ENCODE measurements around the gene BAZ1A.
"Not testable (repeated sequence)": the region's sequence is repeated elsewhere in the genome, so short reads cannot be mapped to it uniquely, and the experiment has no call there.

Gene BAZ1A

DNA sequence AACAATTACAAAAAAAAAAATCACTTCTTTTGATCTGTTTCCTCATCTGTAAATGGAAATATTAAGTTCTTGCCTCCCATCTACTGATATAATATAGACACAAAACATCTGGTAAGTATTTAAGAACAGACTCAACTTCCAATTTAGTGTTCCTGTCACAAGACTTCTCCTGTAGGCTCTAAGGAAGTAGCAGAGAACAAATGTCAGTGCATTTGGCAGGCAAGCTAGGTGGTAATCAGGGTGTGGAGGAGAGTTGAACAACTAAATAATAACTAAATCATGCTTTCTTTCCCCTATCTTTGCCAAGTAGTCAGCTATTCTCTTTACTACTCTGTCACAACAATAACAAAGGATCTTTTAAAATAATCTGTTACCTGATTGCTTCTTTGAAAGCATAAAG lies 22.1 kb downstream of the BAZ1A start:
- no peak for DNase-seq (ENCODE audit: low read depth)

DNA sequence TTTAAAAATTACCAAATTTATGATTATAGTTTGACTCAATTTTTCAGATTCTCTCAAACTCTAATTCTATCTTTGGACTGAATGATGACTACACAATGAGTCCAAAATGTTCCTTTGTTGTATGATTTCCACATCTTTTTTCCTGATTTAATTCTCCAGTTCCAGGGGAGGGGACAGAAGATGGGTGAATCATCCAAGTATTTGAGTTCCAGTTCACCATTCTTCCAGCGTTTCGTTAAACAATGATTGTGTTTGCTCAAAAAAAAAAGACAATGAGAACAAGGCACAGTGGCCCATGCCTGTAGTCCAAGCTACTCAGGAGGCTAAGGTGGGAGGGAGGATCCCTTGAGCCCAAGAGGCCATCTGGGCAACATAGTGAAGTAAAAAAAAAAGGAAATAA lies 23.8 kb downstream of the BAZ1A start:
- peak; percentile 64 for DNase-seq (ENCODE audit: low read depth)

DNA sequence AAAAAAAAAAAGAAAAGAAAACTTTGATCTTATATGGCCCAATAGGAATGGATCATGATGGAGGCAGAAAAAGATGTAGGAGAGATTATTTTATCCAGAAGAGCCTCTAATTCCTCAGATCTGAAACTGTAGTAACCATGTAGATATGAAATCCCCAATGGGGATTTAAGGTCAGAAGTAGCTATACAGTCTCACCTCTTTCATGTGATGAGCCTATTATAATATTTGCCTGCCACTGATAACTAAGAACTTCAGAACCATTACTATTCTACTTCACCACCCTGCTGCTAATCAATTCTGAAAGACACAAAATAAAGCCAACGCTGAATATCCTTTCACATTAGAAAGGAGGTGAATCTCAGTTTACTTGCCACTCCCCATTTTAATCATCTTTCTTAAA lies 29.3 kb downstream of the BAZ1A start:
- DNase-seq (ENCODE audit: low read depth) = no peak

DNA sequence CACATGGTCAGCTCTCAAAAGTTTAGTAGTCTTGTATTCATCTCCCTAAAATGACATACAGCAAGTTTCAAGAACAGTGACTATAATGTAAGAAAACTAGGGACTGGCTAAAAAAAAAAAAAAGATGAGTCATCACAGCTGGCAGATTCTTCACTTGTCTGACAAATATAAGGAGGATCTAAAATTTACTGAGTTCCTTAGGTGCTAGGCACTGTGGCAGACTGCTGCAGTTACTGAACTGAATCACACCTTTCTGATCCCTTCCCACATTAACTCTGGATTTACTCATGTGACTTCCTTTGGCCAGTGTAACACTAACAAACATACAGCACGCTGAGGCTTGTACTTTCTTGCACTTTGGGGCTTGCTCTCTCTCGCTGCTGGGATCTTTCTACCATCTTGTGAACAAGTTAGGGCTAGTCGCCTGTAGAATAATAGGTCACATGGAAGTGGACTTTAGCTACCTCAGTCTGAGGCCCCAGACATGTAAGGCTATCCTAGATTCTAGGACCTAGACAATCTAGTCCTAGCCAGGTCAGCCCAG lies 32.1 kb downstream of the BAZ1A start:
- peak; percentile 88 for DNase-seq (ENCODE audit: low read depth)

DNA sequence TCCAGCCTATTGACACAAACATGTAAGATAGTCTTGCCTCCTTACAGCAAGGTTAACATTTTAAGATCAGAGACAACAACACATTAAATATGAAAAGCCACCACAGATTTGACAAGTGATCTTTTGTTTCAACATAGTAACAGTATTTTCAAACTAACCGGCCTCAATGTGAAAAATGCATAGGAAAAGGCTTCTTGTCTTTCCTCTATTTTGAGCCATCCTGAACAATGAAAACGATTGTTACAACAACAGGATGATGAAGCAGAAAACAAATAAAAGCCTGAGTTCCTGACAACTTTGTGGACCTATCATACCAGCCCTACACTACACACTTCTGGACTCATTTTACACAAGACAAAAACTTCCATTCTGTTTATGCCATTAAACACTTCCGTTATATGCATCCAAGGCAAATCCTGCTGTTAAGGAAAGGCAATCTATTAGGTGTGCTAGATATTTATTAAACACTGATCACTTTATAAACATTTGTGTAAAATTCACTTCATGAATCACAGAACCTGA lies 37.3 kb downstream of the BAZ1A start:
- DNase-seq (ENCODE audit: low read depth) = no peak

DNA sequence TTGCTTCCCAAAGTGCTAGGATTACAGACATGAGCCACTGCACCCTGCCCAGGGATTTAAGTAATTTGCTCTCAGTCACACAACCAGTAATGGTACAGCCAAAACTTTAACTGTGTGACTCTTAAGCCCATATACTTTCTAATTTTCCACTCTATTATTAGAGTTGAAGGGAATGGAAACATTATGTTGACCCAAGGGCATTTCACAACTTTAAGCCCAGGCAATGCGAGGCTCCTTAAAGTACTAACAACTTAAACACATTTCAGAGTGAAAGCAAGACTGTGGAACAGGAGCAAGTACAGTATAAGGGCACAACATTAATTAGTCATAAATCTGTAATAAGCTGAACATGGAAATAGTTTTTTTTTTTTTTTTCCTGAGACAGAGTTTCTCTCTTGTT lies 39.8 kb downstream of the BAZ1A start:
- no peak for DNase-seq (ENCODE audit: low read depth)

DNA sequence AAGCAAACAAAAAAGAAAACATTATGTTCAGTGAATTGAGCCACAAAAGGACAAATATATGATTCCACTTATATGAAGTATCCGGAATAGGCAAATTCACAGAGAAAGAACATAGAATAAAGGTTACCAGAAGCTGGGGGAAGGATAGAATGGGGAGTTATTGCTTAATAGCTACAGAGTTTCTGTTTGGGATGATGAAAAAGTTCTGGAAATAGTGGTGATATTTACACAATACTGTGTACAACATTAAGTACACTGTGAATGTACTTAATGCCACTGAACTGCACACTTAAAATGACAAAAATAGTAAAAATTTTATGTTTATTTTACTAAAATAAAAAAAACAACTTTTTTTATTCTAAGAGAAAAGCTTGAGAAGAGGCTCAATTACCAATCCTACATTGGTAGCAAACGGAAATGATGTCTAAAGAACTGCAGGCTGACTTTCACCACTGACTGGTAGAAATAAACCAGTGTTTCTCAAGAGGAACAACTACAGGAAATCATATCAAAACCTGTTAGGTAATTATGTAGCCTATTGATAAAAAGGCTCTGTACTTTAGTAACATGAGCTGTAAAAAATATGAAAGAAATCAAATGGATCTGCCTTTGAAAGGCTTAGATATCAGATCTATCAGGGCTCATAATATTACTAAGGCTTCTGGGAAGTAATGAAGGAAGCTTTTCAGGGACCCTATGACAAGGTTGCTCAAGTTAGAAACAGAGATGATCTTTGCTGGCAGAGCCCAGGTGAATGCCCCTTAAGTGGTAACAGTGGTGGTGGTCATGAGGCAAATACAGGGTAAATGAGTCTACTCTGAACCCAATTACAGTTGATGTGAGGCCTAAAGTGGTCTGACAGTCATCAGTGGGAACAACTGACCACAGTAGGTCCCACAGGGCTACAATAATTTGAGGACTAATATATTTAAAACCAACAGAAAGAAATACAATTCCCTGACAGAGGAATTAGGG lies 41.3 kb downstream of the BAZ1A start:
- DNase-seq (ENCODE audit: low read depth) = peak; percentile 45

DNA sequence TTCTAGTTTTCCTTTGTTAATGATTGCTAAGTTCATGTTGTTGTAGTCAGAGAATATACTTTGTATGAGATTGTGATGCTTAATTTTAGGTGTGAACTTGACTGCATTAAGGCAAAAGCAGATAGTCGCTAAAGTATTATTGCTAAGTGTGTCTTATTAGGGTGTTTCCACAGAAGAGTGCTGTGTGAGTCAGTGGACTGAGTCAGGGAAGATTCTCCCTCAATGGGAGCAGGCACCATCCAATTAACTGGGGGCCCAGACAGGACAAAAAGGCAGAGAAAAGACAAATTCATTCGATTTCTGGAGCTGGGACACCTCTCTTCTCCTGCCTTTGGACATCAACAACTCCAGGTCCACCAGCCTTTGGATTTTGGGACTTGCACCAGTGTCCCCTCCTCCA lies 48.5 kb downstream of the BAZ1A start:
- DNase-seq (ENCODE audit: low read depth) = peak; percentile 67

DNA sequence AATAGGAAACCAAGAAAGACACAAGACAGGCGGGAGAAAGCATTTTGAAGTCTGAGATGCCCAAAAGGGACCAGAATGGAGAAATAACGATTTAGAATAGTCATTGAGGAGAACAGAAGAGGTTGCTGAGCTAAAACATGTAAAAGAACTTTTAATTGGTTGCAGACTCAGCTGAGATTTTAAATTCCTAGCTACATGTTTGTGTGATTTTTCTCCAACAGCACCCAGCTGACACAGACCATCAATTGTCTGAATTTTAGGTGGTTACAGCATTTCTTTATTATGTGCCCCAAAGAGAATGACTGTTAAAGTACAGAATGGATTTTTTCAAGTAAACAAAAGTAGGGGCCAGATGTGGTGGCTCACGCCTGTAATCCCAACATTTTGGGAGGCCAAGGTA lies 50.3 kb downstream of the BAZ1A start:
- DNase-seq (ENCODE audit: low read depth) = no peak

DNA sequence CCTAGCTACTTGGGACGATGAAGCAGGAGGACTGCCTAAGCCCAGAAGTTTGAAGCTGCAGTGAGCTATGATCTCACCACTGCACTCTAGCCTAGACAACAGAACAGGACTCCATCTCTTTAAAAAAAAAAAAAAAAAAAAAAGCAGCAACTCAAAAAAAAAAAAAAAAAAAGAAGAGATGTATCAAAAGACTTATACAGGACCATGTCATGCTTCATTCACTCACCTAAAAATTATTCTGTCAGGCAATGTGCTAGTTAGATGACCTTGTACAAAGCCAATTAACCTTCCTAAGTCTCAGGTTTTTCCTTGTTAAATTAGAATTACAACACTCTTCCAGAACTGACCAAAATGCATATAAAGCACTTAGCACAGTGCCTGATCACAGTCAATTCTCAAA lies 50.9 kb downstream of the BAZ1A start:
- DNase-seq (ENCODE audit: low read depth) = no peak

DNA sequence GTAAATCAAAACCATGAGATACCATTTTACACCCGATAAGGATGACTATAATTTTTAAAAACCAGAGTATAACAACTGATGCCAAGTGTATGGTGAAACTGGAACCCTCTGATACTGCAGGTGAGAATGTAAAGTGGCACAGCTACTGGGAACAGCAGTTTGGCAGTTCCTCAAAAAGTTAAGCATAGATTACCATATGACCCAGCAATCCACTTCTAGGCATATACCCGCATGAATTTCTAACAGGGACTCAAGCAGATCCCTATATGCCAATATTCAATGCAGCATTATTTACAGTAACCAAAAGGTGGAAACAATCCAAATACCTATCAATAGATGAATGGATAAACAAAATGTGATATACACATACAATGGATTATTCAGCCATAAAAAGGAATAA lies 57.4 kb downstream of the BAZ1A start:
- no peak for DNase-seq (ENCODE audit: low read depth)

DNA sequence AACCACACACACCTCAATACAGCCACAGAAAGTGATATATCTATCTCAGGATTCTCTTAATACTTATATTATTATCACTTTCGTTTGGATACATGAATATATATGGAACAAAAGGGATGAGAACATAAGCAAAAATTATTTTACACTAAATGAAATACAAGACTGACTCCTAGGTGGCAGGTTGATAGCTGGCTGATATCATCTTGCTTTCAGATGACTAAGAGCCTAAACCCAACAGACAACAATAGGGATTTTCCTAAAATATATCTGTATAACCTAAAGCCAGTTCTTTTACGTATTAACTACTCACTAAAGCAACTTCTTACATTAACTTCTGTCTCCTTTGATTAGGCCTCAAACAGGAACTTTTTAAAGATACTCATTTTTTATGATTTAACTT lies 65.1 kb downstream of the BAZ1A start:
- DNase-seq (ENCODE audit: low read depth) = no peak

DNA sequence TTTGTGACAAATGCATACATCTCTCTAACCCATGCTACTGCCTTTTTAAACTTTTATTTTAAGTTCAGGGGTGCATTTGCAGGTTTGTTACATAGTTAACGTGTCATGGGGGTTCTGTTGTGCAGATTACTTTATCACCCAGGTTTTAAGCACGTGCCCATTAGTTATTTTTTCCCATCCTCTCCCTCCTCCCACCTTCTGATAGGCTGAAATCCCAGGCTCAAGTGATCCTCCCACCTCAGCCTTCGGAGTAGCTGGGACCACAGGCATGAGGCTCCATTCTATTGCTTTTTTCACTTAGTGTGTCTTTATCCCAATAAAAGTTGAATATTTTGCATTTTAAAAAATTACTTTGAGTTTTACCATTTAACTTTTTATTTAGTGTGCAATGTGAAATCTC lies 68.9 kb downstream of the BAZ1A start:
- no peak for DNase-seq (ENCODE audit: low read depth)

DNA sequence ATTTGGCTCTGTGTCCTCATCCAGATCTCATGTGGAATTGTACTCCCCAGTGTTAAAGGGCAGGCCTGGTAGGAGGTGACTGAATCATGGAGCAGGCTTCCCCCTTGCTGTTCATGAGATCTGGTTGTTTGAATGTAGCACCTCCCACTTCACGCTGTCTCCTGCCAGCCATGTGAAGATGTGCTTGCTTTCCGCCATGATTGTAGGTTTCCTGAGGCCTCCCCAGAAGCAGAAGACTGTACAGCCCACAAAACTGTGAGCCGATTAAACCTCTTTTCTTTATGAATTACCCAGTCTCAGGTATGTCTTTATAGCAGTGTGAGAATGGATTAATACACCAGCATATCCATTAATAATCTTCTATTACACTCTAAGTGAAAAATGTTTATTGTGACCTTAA lies 70.2 kb downstream of the BAZ1A start:
- DNase-seq (ENCODE audit: low read depth) = no peak

DNA sequence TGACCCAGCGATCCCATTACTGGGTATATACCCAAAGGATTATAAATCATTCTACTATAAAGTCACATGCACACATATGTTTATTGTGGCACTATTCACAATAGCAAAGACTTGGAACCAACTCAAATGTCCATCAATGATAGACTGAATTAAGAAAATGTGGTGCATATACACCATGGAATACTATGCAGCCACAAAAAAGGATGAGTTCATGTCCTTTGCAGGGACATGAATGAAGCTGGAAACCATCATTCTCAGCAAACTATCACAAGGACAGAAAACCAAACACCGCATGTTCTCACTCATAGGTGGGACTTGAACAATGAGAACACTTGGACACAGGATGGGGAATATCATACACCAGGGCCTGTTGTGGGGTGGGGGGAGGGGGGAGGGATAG lies 76.3 kb downstream of the BAZ1A start:
- not testable (repeated sequence) for DNase-seq (ENCODE audit: low read depth)

DNA sequence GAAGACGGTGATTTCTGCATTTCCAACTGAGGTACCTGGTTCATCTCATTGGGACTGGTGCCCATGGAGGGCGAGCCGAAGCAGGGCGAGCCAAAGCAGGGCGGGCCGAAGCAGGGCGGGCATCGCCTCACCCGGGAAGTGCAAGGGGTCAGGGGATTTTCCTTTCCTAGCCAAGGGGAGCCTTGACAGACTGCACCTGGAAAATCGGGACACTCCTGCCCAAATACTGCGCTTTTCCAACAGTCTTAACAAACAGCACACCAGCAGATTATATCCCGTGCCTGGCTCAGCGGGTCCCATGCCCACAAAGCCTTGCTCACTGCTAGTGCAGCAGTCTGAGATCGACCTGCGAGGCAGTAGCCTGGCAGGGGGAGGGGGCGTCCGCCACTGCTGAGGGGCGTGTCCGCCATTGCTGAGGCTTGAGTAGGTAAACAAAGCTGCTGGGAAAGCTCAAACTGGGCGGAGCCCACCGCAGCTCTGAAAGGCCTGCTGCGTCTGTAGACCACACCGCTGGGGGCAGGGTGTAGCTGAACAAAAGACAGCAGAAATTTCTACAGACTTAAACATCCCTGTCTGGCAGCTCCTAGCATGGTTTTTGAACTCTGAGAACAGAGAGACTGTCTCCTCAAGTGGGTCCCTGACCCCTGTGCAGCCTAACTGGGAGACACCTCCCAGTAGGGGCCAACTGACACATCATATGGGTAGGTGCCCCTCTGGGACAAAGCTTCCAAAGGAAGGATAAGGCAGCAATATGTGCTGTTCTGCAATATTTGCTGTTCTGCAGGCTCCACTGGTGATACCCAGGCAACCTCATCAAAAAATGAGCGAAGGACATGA lies 77.2 kb downstream of the BAZ1A start:
- DNase-seq (ENCODE audit: low read depth) = no peak

DNA sequence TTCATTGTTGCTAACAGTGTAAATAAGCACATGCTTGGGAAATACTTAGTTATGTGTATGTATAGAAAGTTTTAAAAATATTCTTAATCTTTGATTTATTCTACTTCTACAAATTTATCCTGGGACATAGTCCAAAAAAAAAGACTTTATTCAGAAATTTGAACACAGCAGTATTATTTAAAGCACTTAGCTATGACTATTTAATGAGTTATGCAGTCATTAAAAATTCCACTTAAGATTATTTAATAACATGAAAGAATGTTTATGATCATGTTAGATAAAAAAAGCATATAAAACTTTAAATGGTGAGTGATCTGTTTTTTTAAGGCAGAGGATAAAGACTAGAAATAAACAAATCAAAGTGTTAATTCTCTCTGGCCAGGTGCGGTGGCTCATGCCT lies 78.3 kb downstream of the BAZ1A start:
- no peak for DNase-seq (ENCODE audit: low read depth)

DNA sequence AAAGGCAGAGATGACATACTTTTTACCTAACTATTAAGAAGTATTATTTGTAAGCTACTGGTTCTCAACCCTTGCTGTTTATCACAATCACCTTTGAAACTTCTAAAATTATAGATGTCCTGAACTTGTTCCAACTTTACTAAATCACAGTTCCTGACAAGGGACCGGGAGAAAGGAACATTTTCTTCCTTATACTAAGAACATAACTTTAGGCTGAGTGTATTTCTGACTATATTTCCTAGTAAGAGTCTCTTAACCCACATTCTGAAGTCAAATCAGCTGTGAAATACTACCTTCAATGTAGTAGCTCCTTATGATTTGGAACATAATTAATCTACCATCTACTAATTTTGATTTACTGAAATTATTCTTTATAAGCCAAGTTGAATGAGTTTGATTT lies 80.2 kb downstream of the BAZ1A start:
- DNase-seq (ENCODE audit: low read depth) = peak; percentile 25

DNA sequence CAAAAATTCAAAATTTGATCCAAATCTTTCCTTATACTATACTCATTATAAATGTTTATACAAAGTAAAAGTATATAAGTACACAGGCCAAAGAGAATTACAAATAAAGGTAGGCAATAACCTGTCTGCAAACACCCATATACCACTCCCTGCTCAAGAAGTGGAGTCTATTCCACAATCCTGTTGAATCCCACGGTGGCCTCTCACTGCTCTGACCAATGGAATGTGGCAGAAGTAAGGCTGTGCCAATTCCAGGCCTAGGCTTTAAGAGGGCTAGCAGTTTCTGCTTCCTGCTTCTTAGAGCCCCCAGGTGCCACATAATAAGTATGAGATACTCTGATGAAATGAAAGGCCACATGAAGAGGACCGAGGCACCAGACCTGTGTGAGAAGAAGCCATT lies 80.9 kb downstream of the BAZ1A start:
- DNase-seq (ENCODE audit: low read depth) = peak; percentile 29

DNA sequence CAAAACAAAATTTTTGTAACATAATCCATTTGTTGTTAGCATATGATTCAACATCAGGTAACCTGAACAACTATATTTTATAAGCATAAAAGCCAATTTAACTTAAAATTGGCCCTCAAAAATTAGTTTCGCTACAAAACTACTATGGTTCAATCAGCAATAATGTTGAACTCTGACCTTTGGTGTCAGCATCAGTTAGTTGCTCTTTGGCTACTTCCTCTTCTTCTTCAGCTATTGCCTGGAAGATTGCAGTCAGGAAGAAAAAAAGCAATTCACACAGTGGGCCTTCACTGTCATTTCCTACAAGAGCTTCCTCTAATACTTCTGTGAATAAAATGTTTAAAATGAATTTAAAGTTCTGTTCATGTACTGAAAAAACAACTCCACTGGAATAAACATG lies 82.6 kb downstream of the BAZ1A start:
- no peak for DNase-seq (ENCODE audit: low read depth)

DNA sequence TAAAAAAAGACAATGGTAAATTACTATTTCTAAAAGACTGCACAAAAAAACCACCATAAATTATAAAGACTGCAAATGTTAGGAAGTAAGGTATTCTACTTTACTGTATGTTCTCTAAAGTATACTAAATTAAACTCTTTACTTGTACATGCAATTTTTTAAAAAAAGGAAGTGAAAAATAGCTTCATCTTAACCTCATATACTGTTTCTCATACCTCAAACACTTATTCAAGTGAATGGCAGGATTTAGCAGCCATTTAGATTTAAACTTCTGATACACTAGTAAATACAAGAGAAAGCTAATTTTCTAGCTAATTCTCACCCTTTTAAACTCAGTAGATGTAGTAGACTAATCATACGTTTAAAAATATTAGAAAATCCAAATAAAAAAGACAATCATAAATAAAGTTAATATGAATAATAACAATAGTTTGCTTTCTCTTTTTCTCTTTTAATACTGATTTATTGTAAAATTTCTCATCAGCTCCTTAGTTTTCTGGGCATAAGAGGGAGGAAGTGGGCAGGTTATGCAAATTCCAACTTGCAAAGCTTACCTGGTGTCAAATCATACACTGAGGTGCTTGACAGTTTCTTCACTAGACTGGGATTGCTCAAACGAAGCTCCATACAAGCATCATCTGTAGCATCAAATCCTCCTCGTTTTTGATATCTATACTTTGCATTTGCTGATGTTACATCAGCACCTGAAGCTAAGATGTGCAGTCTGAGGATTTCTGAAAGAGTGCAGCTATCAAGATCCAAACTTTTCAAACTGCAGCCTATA lies 89.7 kb downstream of the BAZ1A start:
- no peak for DNase-seq (ENCODE audit: low read depth)

DNA sequence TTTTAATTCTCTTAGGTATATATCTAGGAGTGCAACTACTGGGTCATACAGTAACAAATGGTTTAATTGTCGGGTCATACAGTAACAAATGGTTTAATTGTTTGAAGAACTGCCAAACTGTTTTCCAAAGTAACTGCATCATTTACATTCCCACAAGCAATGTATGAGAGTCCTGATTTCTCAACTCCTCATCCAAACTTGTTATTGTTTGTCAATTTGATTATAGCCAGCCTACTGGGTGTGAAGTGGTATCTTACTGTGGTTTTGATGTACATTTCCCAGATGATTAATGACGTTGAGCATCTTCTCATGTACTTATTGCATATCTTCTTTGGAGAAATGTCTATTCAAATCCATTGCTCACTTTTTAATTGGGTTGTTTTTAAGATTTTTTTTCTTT lies 93.1 kb downstream of the BAZ1A start:
- peak; percentile 37 for DNase-seq (ENCODE audit: low read depth)

All from iris pigment epithelial cell (primary cell).